GM21367 (cell line): Measurements from ENCODE around the gene SYT9.
"Not testable (repeated sequence)": the region's sequence is repeated elsewhere in the genome, so short reads cannot be mapped to it uniquely, and the experiment has no call there.

Source experiments
- ATAC-seq: cut with Tn5 transposase; IDR thresholded peaks from one replicate; pipeline ENCODE4 v1.9.1; 2021; ENCODE audit not compliant: unreplicated experiment

SYT9 gene

DNA sequence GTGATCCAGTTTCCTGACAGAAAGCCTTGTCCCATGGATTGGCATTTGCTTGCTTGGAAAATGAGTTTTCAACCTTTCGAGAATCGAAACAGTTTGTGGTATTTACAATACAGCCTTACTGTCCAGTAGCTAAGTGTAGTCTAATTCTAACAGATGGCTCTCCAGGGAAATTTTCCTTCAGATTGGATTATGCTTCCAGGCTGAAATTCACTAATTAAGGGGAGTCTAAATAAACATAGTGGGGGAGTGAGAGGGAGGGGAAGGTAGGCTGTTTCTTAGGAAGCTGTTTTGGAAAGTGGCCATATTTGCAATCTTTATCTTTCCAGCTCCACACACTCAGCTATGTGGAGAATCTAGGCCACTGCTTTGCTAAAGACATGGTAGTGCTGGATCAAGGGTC, 81.3 kb downstream of the SYT9 start:
- no peak for ATAC-seq

GRCh38 chr11:7335442-7335841, 83.7 kb downstream of the SYT9 start:
- ATAC-seq: not testable (repeated sequence)

DNA sequence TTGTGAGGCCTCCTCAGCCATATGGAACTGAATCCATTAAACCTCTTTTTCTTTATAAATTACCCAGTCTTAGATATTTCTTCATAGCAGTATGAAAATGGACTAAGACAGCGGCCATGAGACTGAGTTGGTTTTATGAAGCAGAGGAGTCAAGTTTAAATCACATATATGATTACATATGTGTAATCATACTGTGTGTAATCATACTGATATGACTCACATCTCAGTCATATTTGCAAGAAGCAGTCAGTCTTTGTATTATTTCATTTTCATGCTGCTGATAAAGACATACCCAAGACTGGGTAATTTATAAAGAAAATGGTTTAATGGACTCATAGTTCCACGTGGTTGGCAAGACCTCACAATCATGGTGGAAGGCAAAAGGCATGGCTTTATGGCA, 89.8 kb downstream of the SYT9 start:
- ATAC-seq: no peak

DNA sequence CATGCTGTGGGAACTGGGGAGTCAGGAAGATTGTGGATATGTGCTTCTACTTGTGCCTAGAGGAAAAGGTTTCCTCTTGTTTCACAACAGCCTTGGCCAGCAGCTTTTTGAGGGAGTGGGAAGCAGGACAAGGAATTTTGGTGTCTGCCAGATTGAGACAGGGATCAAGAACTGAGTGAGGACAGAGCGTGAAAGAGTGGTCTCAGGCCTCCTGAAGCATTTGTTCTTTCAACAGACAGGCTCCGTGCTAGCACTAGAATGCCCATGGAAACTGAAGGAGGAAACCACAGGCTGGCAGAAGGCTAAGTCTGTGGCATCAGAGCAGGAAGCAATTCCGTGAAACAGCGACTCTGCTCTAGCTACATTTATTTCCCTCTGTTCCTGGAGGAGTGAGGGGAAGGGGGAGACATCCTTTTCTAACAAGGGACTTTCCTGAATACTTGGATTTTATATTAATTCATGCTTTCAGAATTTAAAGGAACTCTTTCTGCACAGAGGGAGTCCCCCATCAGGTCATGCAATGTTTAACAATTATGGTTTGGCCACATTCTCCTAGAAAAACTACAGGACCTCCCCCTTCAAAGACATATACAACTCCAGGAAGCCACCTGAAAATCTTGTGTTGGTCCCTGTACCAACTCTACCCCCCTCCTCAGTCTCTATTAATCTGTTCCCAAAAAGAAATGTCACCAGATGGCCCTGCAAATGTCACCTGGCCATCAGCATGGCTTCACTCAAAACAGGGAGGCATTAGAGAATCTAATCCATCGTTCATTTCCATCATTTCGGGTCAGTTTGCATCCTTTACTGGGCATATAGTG, 96.1 kb downstream of the SYT9 start:
- no peak for ATAC-seq

DNA sequence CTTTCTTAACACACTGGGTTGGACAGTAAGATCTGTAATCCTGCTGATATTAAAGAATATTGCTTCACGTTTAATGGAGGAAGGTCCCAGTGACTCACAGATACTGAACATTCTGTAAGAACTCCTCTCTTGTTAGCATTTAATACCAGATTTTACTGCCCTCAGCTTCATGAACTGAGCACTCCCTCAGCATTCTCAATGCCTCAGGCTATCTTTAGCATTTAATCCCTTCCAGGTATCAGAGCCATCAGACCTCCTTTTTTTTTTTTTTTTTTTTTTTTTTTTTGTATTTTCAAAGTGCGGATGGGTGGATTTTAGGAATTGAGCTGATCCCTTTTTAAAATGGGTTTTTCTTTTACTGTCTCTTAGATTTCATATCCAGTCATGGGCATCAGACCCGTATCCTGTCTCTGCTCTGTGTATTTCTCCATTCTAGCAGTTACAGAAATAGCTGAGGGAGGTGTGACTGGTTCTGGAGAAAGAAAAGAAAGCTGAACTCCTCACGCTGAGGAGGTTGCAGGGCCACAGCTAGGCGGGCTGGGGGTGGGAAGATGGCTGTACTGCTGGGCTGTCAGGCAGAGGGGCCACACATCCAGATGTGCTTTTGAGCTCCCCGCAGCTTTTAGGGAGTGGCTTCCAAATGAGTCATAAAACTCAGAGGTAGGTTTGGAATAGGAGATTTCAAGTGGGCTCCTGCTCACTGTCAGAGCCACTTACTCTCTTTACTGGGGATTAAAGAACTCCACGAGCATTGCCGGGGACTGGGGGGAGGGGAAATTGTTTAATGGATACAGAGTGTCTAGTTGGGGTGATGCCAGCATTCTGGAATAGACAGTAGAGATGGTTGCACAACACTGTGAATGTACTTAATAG, 97.0 kb downstream of the SYT9 start:
- no peak for ATAC-seq

DNA sequence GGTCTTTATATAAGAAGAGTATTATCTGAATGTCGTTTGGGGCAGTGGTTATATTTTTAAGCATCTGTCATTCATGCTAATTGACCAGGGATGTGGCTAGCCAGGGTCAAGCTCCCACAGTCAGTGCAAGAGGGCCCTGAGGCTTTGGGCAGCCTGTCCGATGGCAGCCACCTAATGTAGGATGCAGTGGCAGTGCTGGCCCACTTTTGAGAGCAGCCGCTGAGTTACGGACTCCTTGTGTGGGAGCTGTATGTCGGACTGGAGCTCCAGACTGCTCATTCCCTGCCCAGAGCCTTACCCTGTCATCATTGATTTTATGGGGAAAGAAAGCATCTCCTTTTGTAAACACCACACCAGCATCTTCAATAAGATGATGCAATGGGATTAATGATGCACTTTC, 99.5 kb downstream of the SYT9 start:
- ATAC-seq: no peak

GRCh38 chr11:7353100-7353499, 101.4 kb downstream of the SYT9 start:
- no peak for ATAC-seq

DNA sequence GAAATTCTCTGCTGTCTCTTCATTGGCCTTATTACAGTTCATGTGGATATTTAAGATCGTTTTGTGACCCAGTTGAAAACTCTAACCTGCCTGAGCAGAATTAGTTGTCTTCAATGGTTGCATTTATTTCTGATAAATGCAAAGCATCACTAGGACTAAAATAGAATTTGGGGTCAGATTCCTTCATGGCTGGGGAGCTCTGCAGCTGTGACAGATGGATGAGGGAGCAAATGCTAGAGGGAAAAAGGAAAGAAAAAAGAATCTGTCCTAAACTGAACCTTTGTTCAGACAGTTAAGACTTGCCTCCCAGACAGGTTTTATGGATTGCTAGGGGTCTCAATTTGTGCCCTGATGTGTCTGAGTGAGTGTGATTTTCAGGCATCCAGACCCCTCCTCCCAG, 113.0 kb downstream of the SYT9 start:
- no peak for ATAC-seq

- ATAC-seq: no peak
Measured at GRCh38 chr11:7367803-7368202, 116.1 kb downstream of the SYT9 start.

- ATAC-seq: no peak
Measured at GRCh38 chr11:7376386-7376785, 124.7 kb downstream of the SYT9 start.

GRCh38 chr11:7381937-7382336, 130.2 kb downstream of the SYT9 start:
- no peak for ATAC-seq

DNA sequence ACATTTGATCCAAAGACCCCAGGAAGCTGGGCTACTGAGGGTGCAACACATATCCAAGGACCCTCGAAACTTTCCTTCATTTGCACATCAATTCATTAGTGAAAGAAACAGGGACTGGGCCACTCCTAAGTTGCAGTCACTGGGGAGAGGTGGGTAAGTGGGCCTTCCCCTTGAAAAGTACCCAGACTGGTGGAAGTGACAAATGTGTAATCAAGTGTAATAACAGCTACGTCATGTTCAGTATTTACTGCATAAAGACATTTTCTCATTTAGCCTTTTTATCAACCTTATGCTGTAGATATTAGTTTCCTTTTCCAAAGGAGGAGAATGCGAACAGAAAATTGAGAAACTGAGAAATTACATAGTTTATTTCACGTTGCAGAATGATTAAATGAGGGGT, 131.7 kb downstream of the SYT9 start:
- ATAC-seq: no peak

GRCh38 chr11:7384691-7385090, 133.0 kb downstream of the SYT9 start:
- ATAC-seq: no peak

- no peak for ATAC-seq
Measured at GRCh38 chr11:7385532-7385931, 133.8 kb downstream of the SYT9 start.

GRCh38 chr11:7413961-7414915, 162.5 kb downstream of the SYT9 start:
- ATAC-seq: no peak

DNA sequence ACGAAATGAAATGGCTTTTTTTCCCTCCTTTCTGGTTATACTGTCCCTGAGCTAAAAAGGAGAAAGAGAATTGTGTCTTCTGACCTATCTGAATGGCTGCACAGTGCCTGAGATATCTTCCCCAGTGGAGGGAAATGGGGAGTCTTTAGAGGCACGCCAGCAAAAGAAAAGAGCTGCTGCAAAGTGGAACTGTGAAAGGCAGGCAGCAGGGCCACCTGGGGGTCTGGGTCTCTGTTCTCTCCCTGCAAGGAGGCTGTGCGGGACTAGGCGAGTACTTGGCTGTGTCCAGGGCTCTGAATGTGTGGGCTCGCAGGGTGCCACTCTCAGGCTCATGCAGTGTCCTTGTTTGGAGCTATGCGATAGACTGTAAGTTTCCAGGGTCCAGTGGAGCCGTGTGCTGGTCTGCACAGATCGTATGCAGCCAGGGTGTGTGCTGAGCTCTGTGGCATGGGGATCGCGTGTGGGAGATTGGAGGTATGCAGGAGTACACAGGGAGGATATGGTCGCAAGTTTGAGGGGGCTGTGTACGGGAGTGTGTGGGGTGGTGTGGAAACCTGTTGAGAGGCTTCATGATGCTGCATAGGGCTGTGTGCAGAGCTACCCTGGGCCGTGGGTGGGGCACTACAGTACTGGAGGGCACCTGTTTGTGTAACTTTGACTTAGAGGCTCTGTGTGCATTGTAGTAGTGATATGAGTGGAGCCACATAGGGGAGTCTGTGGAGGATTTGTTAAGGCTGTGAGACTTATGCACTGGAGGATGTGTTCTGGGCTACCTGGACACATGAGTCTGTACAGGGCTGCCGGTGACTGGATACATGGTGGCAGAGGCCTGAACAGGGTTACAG, 163.5 kb downstream of the SYT9 start:
- ATAC-seq: no peak

- no peak for ATAC-seq
Measured at GRCh38 chr11:7416080-7416479, 164.4 kb downstream of the SYT9 start.

GRCh38 chr11:7417328-7417727, 165.6 kb downstream of the SYT9 start:
- no peak for ATAC-seq

DNA sequence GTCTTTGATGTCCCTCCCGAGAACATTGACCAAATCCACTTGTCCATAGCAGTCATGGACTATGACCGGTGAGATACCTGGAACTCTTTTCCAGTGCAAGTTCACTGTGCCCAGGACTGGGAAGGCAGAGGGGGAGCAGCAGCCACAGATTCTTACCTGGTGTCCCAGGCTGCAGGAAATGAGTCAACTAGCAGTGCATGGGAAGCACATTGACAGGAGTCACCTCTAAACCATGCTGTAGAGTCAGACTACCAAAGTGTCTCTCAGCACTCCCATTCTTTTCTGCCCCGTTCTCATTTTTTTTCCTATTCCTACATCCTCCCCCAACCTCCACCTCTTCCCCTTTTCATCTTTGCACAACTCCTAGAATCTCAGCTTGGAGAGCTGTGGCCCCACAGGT, 166.4 kb downstream of the SYT9 start:
- ATAC-seq: no peak

DNA sequence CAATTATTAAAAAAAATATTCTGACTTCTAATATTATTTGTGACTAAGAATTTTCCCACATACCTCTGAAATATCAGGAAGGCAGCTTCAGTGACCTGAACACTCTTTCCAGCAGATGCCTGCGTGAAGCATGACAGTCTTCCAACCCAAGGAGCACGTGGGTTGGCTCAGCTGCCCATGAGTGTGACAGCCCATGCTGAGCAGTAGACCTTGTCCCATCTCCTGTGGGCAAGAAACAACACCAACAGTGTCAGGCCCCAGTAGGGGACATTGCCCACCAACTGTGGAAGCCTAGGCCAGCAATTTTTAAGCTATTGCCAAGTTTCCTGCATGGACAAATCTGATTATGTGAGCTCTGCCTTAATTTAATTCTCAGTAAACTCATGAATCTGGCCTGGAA, 167.2 kb downstream of the SYT9 start:
- no peak for ATAC-seq
